ENCODE results near the gene SLC28A1. TPM values are rescaled to one million over a fixed set of nuclear protein-coding genes. Genes with fewer than 3 reads are reported as not detected.

SLC28A1 gene
- total RNA-seq, 1 experiment from 2014 or later, result not detected

DNA sequence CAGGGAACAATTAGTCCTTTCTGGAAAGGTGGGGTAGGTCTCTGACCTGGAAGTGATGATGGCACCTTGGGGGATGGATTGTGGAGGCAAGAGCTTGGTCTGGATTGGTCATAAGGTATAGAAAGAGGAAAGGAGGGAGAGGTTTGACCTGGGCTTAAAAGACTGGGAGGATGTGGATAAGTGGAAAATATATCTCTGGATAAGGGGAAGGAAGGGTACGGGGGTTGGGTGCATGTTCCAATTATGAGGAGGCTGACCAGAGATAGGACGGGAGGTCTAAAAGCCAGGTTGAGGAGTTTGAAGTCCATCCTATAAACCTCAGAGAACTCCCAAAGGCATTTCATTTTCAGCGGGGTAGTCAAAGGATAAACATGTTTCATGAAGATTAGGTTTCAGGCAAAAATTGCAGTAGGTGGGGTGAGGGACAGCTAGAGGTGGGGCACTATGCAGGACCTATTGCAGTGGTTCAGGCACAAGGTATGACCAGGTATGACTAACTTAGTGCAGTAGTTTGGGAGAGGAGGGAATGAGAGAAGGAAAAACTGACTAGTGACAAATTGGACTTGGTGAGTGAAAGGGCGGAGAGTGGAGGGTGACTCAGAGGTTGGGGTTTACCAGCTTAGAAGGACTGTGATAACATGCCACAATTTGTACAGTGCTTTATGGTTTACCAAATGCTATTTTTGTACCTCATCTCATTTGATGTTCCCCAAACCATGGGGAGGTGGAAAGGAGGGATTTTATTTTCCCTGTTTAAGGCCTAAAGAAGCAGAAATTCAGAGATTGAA lies 107.9 kb downstream of the SLC28A1 start:
- DNase-seq (ENCODE audit: low read depth), result peak; percentile 82

Other genes with a start within 250 kb of the SLC28A1 start
- gene WDR73, start 230.4 kb upstream of the SLC28A1 start, total RNA-seq (2014; rRNA removed; shearing (Covaris generic)), result 29.7 and 32.7 TPM in 2 replicates
- gene NMB, start 226.5 kb upstream of the SLC28A1 start, total RNA-seq (2014; rRNA removed; shearing (Covaris generic)), result 29.2 and 36.2 TPM in 2 replicates
- gene SEC11A, start 168.5 kb upstream of the SLC28A1 start, total RNA-seq (2014; rRNA removed; shearing (Covaris generic)), result 257 and 259 TPM in 2 replicates
- 6.4 and 7.4 TPM in 2 replicates for gene ZNF592, start 136.1 kb upstream of the SLC28A1 start, total RNA-seq (2014; rRNA removed; shearing (Covaris generic))
- gene ALPK3, start 67.3 kb upstream of the SLC28A1 start, total RNA-seq (2014; rRNA removed; shearing (Covaris generic)), result 0.10 and 0.12 TPM in 2 replicates
- 24.9 and 28.7 TPM in 2 replicates for gene PDE8A, start 97.2 kb downstream of the SLC28A1 start, total RNA-seq (2014; rRNA removed; shearing (Covaris generic))

Data from RPMI7951 (cell line).